ENCODE measurements around the gene OR13C5. TPM values are rescaled to one million over a fixed set of nuclear protein-coding genes. Genes with fewer than 3 reads are reported as not detected.

OR13C5 gene
- total and polyA plus RNA-seq, 4 donors, result not detected

- H3K9me3 ChIP-seq (ENCODE audit: control insufficient read depth, insufficient read depth, low read length), result peaks cover 1% of the 10 kb centered on the region
- H3K36me3 ChIP-seq (ENCODE audit: control insufficient read depth, insufficient read depth, low read length), result no peaks in the 10 kb centered on the region
- DNase-seq (ENCODE audit: low read depth in 4 of 6, low spot score in 6 of 6), result no peak
- no peaks in the 10 kb centered on the region for H3K27me3 ChIP-seq (ENCODE audit: control insufficient read depth, insufficient read depth, low read length)
- H3K4me1 ChIP-seq (ENCODE audit: control insufficient read depth, insufficient read depth, low read length), result no peaks in the 10 kb centered on the region
- 95% methylated on average over 5 of the region's 8 CpGs for WGBS (ENCODE audit: insufficient coverage)
- no peak overlapping the region for H3K4me3 ChIP-seq (ENCODE audit: low read depth, low read length)
- H3K27ac ChIP-seq (ENCODE audit: low read depth, low read length), result no peak overlapping the region
Measured at GRCh38 chr9:104556830-104557634, 42.2 kb downstream of the OR13C5 start.

DNA sequence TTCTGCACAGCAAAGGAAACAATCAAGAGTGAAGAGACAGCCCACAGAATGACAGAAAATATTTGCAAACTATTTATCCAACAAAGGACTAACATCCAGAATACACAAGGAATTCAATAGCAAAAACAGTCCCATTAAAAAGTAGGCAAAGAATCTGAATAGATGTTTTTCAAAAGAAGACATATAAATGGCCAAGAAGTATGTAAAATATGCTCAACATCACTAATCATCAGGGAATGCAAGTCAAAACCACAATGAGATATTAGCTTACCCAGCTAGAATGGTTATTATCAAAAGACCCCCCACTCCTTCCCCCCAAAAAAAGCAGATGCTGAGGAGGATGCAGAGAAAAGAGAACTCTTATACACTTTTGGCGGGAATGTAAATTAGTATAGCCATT lies 43.7 kb downstream of the OR13C5 start:
- H3K4me1 ChIP-seq (ENCODE audit: control insufficient read depth, insufficient read depth, low read length), result no peaks in the 10 kb centered on the region
- no peaks in the 10 kb centered on the region for H3K36me3 ChIP-seq (ENCODE audit: control insufficient read depth, insufficient read depth, low read length)
- H3K27me3 ChIP-seq (ENCODE audit: control insufficient read depth, insufficient read depth, low read length), result no peaks in the 10 kb centered on the region
- H3K4me3 ChIP-seq (ENCODE audit: low read depth, low read length), result no peak overlapping the region
- H3K9me3 ChIP-seq (ENCODE audit: control insufficient read depth, insufficient read depth, low read length), result peaks cover 1% of the 10 kb centered on the region
- no peak overlapping the region for H3K27ac ChIP-seq (ENCODE audit: low read depth, low read length)
- no peak for DNase-seq (ENCODE audit: low read depth in 4 of 6, low spot score in 6 of 6)
- WGBS (ENCODE audit: insufficient coverage), result no CpG with 5 or more reads among the region's 1 CpG

DNA sequence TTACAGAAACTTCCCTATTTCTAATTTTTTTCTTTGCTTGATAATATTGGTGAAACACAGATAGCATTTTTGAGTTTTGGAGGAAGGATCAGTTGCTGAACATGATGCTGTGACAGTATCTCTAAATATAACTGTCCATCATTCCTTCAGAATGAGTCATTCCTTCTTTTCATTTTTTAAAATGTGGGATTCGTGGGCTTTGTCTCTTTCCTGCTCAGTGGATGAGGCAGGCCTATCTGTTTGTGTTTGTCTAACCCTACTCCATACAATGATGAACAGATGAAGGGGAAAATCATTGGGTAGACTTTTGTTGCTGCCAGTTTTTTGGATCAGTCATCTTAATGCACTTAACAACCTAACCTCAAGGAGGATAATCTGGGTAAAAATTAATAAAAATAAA lies 46.0 kb downstream of the OR13C5 start:
- Histone ChIP-seq H3K27me3 (ENCODE audit: control insufficient read depth, insufficient read depth, low read length) (no peaks in the 10 kb centered on the region), H3K36me3 (ENCODE audit: control insufficient read depth, insufficient read depth, low read length) (no peaks in the 10 kb centered on the region), H3K4me1 (ENCODE audit: control insufficient read depth, insufficient read depth, low read length) (no peaks in the 10 kb centered on the region), H3K9me3 (ENCODE audit: control insufficient read depth, insufficient read depth, low read length) (no peaks in the 10 kb centered on the region), H3K27ac (ENCODE audit: low read depth, low read length) (no peak overlapping the region), H3K4me3 (ENCODE audit: low read depth, low read length) (no peak overlapping the region)
- WGBS (ENCODE audit: insufficient coverage), result no CpG with 5 or more reads among the region's 1 CpG
- no peak for DNase-seq (ENCODE audit: low read depth in 4 of 6, low spot score in 6 of 6)

Other genes starting within 250 kb of the OR13C5 start
- gene OR13F1, start 95.2 kb downstream of the OR13C5 start, total RNA-seq, result not detected
- gene OR13F1, start 95.2 kb downstream of the OR13C5 start, polyA plus RNA-seq (ENCODE audit: insufficient read length in 2 of 2), result not detected
- under 1 TPM in 1 of 2 donors, not detected in 1; 0.17 TPM for gene OR13C4, start 72.2 kb downstream of the OR13C5 start, total RNA-seq
- gene OR13C4, start 72.2 kb downstream of the OR13C5 start, polyA plus RNA-seq (ENCODE audit: insufficient read length in 2 of 2), result not detected
- gene OR13C3, start 62.6 kb downstream of the OR13C5 start, total RNA-seq, result under 1 TPM in 1 of 2 donors, not detected in 1; 0.59 TPM
- not detected for gene OR13C3, start 62.6 kb downstream of the OR13C5 start, polyA plus RNA-seq (ENCODE audit: insufficient read length in 2 of 2)
- not detected for gene OR13C8, start 30.2 kb downstream of the OR13C5 start, total RNA-seq
- gene OR13C8, start 30.2 kb downstream of the OR13C5 start, polyA plus RNA-seq (ENCODE audit: insufficient read length in 2 of 2), result not detected
- under 1 TPM; 0.28 to 0.30 TPM for gene OR13C2, start 6.2 kb upstream of the OR13C5 start, total RNA-seq
- gene OR13C2, start 6.2 kb upstream of the OR13C5 start, polyA plus RNA-seq (ENCODE audit: insufficient read length in 2 of 2), result not detected
- gene OR13C9, start 18.8 kb upstream of the OR13C5 start, total RNA-seq, result under 1 TPM in 1 of 2 donors, not detected in 1; 0.17 TPM
- not detected for gene OR13C9, start 18.8 kb upstream of the OR13C5 start, polyA plus RNA-seq (ENCODE audit: insufficient read length in 2 of 2)
- not detected for gene OR13D1, start 95.1 kb upstream of the OR13C5 start, total RNA-seq
- gene OR13D1, start 95.1 kb upstream of the OR13C5 start, polyA plus RNA-seq (ENCODE audit: insufficient read length in 2 of 2), result not detected
- 10 to 100 TPM; 56.4 to 79.6 TPM for gene NIPSNAP3A, start 148.3 kb upstream of the OR13C5 start, total RNA-seq
- 10 to 100 TPM; 60.0 to 72.8 TPM for gene NIPSNAP3A, start 148.3 kb upstream of the OR13C5 start, polyA plus RNA-seq (ENCODE audit: insufficient read length in 2 of 2)
- gene NIPSNAP3B, start 164.7 kb upstream of the OR13C5 start, total RNA-seq, result 1 to 10 TPM; 7.5 to 9.1 TPM
- gene NIPSNAP3B, start 164.7 kb upstream of the OR13C5 start, polyA plus RNA-seq (ENCODE audit: insufficient read length in 2 of 2), result 10 to 100 TPM; 11.2 to 13.2 TPM